ENCODE data around the gene FIZ1.

Gene FIZ1

DNA sequence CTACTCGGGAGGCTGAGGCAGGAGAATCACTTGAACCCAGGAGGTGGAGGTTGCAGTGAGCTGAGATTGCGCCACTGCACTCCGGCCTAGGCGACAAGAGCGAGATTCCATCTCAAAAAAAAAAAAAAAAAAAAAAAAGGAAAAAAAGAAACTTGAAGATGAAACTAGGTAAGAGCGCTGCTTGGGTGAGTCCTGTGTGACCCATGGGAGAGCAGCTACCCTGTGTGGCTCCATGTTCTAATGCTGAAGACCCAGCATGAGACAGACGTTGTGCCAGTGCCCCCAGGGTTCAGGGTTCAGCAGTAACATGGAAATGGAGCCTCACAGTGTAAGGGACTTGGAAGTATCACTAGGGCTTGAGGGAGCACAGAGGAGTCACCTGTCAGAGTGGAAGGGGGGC, 19.1 kb upstream of the FIZ1 start:
- Histone ChIP-seq H3K9me2 (replicated peaks; ENCODE audit: insufficient read depth, low read length) (no peaks in the 10 kb centered on the region), H3K27ac (ENCODE audit: low read length) (no peak overlapping the region), H3K4me2 (ENCODE audit: low read depth, low read length) (no peak overlapping the region), H4K20me1 (ENCODE audit: insufficient read depth, low read length) (no peaks in the 10 kb centered on the region), H3K9ac (ENCODE audit: low read length) (no peak overlapping the region), H3F3A (ENCODE audit: insufficient read depth, low read length) (0 out of 2 replicates have a peak, but pooled peaks cover 3% of the 10 kb centered on the region), H3K79me2 (ENCODE audit: low read length) (no peaks in the 10 kb centered on the region), H3K36me3 (replicated peaks; ENCODE audit: insufficient read depth, low read length) (no peaks in the 10 kb centered on the region), H3K4me1 (ENCODE audit: low read length) (no peaks in the 10 kb centered on the region), H2AFZ (ENCODE audit: low read length) (no peak overlapping the region), H3K4me3 (ENCODE audit: low read length) (no peak overlapping the region), H3K9me3 (replicated peaks; ENCODE audit: insufficient read depth, low read length) (no peaks in the 10 kb centered on the region), H3K27me3 (replicated peaks; ENCODE audit: insufficient read depth, low read length) (no peaks in the 10 kb centered on the region)
- no peak for DNase-seq
- TF ChIP-seq EZH2phosphoT487 (IDR thresholded peaks at IDR 0.05; ENCODE audit: low read length) (no peak), EZH2 (optimal IDR thresholded peaks at IDR 0.05; ENCODE audit: low read depth, low read length) (no peak)
- TF ChIP-seq, protein P1, sequence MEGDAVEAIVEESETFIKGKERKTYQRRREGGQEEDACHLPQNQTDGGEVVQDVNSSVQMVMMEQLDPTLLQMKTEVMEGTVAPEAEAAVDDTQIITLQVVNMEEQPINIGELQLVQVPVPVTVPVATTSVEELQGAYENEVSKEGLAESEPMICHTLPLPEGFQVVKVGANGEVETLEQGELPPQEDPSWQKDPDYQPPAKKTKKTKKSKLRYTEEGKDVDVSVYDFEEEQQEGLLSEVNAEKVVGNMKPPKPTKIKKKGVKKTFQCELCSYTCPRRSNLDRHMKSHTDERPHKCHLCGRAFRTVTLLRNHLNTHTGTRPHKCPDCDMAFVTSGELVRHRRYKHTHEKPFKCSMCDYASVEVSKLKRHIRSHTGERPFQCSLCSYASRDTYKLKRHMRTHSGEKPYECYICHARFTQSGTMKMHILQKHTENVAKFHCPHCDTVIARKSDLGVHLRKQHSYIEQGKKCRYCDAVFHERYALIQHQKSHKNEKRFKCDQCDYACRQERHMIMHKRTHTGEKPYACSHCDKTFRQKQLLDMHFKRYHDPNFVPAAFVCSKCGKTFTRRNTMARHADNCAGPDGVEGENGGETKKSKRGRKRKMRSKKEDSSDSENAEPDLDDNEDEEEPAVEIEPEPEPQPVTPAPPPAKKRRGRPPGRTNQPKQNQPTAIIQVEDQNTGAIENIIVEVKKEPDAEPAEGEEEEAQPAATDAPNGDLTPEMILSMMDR (IDR thresholded peaks at IDR 0.05; ENCODE audit: low read length) = no peak

DNA sequence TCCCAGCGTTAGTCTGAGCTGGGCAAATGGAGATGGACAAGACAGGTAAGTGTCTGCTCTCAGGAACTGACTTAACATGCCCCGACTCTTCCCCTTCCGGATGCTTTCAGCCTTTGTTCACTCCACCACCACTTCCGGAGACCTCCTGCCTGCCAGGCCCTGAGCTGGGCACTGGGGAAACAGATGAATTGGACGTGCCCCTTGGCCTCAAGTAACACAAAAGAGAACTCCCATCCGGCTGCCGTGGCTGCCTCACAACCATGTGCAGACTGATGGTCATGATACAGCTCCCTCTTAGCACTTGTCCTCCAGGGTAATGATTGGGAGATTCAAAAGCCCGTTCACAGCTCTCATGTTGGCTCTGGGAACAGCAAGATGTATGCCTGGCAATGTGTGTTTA, 18.1 kb upstream of the FIZ1 start:
- 0 out of 2 replicates have a peak, but pooled peaks cover 3% of the 10 kb centered on the region for H3K79me2 ChIP-seq (ENCODE audit: low read length)
- H3K36me3 ChIP-seq (replicated peaks; ENCODE audit: insufficient read depth, low read length) = no peaks in the 10 kb centered on the region
- H3K4me1 ChIP-seq (ENCODE audit: low read length) = no peaks in the 10 kb centered on the region
- no peak overlapping the region for H3K27ac ChIP-seq (ENCODE audit: low read length)
- no peak for DNase-seq
- H3K27me3 ChIP-seq (replicated peaks; ENCODE audit: insufficient read depth, low read length) = no peaks in the 10 kb centered on the region
- H3K4me3 ChIP-seq (ENCODE audit: low read length) = no peak overlapping the region
- H4K20me1 ChIP-seq (ENCODE audit: insufficient read depth, low read length) = no peaks in the 10 kb centered on the region
- H2AFZ ChIP-seq (ENCODE audit: low read length) = no peak overlapping the region
- H3K9me2 ChIP-seq (replicated peaks; ENCODE audit: insufficient read depth, low read length) = no peaks in the 10 kb centered on the region
- TF ChIP-seq EZH2 (optimal IDR thresholded peaks at IDR 0.05; ENCODE audit: low read depth, low read length) (no peak), EZH2phosphoT487 (IDR thresholded peaks at IDR 0.05; ENCODE audit: low read length) (no peak)
- TF ChIP-seq, protein P1 (IDR thresholded peaks at IDR 0.05; ENCODE audit: low read length) = no peak
- no peak overlapping the region for H3K4me2 ChIP-seq (ENCODE audit: low read depth, low read length)
- no peak overlapping the region for H3K9ac ChIP-seq (ENCODE audit: low read length)
- no peaks in the 10 kb centered on the region for H3K9me3 ChIP-seq (replicated peaks; ENCODE audit: insufficient read depth, low read length)
- H3F3A ChIP-seq (ENCODE audit: insufficient read depth, low read length) = no peaks in the 10 kb centered on the region

- Histone ChIP-seq H3K4me1 (ENCODE audit: low read length) (no peaks in the 10 kb centered on the region), H3K27ac (ENCODE audit: low read length) (no peak overlapping the region), H4K20me1 (ENCODE audit: insufficient read depth, low read length) (no peaks in the 10 kb centered on the region), H3K27me3 (replicated peaks; ENCODE audit: insufficient read depth, low read length) (no peaks in the 10 kb centered on the region), H2AFZ (ENCODE audit: low read length) (no peak overlapping the region), H3K9me3 (replicated peaks; ENCODE audit: insufficient read depth, low read length) (no peaks in the 10 kb centered on the region), H3K36me3 (replicated peaks; ENCODE audit: insufficient read depth, low read length) (no peaks in the 10 kb centered on the region), H3K4me3 (ENCODE audit: low read length) (no peak overlapping the region), H3K79me2 (ENCODE audit: low read length) (peaks cover 7% of the 10 kb centered on the region; the same call in 1 of the 2 replicates), H3K9ac (ENCODE audit: low read length) (no peak overlapping the region), H3K4me2 (ENCODE audit: low read depth, low read length) (no peak overlapping the region), H3F3A (ENCODE audit: insufficient read depth, low read length) (no peaks in the 10 kb centered on the region), H3K9me2 (replicated peaks; ENCODE audit: insufficient read depth, low read length) (no peaks in the 10 kb centered on the region)
- DNase-seq = no peak
- TF ChIP-seq, protein P1 (IDR thresholded peaks at IDR 0.05; ENCODE audit: low read length) = no peak
- TF ChIP-seq EZH2phosphoT487 (IDR thresholded peaks at IDR 0.05; ENCODE audit: low read length) (no peak), EZH2 (optimal IDR thresholded peaks at IDR 0.05; ENCODE audit: low read depth, low read length) (no peak)
These were observed 17.1 kb upstream of the FIZ1 start for GRCh38 chr19:55616395-55616875.
